ENCODE measurements around the gene YTHDF2. TPM values are rescaled to one million over a fixed set of nuclear protein-coding genes. Genes with fewer than 3 reads are reported as not detected.

Gene YTHDF2
- total and polyA plus RNA-seq, 2 of the 13 experiments (the other 11 are each of a cell fraction or from before 2014, with no cell fraction given), result 48.4 to 59.6 TPM

DNA sequence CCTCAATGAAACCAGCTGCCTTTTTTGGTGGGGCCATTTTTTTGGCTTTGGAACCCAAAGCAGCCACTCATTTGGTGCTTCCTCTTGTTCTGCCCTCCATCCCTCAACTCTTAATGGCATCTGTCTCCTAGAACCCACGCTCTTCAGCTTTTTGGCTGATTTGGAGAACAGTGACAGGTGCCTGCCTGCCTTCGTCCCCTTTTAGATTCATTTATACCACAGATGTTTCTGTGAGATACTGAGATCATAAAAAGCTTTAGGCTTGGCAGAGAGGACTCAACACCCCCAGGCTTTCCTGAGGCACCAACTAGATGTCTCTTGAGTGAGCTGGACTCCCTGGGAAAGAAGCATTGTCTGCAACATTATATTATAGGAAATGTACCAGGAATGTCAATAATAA, 20.4 kb upstream of the YTHDF2 start:
- H3K27me3 ChIP-seq (ENCODE audit: control insufficient read depth in 1 of 2, insufficient read depth in 2 of 2, low read length in 2 of 2), result no peaks in the 10 kb centered on the region; a peak in 1 of 5 replicates
- H3K27ac ChIP-seq (ENCODE audit: extremely low read length, insufficient read depth, low read length), result no peak overlapping the region
- intact Hi-C loops (cut with micrococcal nuclease; ENCODE audit: unreplicated experiment), result no loop called here
- no peaks in the 10 kb centered on the region for H3K79me2 ChIP-seq (ENCODE audit: insufficient read depth, low read length)
- peaks cover 11 to 15% of the 10 kb centered on the region in 2 experiments for H3K36me3 ChIP-seq (replicated peaks in 1 of 2; ENCODE audit: control insufficient read depth in 1 of 2, insufficient read depth in 2 of 2, low read length in 2 of 2)
- no peak for TF ChIP-seq CEBPG (CRISPR knock-in tag; IDR thresholded peaks at IDR 0.05)
- TF ChIP-seq, protein P1, sequence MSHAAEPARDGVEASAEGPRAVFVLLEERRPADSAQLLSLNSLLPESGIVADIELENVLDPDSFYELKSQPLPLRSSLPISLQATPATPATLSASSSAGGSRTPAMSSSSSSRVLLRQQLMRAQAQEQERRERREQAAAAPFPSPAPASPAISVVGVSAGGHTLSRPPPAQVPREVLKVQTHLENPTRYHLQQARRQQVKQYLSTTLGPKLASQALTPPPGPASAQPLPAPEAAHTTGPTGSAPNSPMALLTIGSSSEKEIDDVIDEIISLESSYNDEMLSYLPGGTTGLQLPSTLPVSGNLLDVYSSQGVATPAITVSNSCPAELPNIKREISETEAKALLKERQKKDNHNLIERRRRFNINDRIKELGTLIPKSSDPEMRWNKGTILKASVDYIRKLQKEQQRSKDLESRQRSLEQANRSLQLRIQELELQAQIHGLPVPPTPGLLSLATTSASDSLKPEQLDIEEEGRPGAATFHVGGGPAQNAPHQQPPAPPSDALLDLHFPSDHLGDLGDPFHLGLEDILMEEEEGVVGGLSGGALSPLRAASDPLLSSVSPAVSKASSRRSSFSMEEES (CRISPR knock-in tag; IDR thresholded peaks at IDR 0.05), result no peak
- TF ChIP-seq, protein P2, sequence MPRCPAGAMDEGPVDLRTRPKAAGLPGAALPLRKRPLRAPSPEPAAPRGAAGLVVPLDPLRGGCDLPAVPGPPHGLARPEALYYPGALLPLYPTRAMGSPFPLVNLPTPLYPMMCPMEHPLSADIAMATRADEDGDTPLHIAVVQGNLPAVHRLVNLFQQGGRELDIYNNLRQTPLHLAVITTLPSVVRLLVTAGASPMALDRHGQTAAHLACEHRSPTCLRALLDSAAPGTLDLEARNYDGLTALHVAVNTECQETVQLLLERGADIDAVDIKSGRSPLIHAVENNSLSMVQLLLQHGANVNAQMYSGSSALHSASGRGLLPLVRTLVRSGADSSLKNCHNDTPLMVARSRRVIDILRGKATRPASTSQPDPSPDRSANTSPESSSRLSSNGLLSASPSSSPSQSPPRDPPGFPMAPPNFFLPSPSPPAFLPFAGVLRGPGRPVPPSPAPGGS (CRISPR knock-in tag; IDR thresholded peaks at IDR 0.05), result no peak
- no peak for TF ChIP-seq ZNF253 (CRISPR knock-in tag; IDR thresholded peaks at IDR 0.05; ENCODE audit: borderline replicate concordance)
- TF ChIP-seq ELF1 (CRISPR knock-in tag; IDR thresholded peaks at IDR 0.05), result no peak
- no peak for TF ChIP-seq ZFYVE20 (CRISPR knock-in tag; IDR thresholded peaks at IDR 0.05; ENCODE audit: borderline replicate concordance, low read depth)
- TF ChIP-seq IKZF1 (IDR thresholded peaks at IDR 0.05), result no peak
- no peak for TF ChIP-seq MED8 (CRISPR knock-in tag; IDR thresholded peaks at IDR 0.05; ENCODE audit: insufficient replicate concordance)
- no peak for TF ChIP-seq GATAD1 (CRISPR knock-in tag; IDR thresholded peaks at IDR 0.05)
- TF ChIP-seq, protein P3, sequence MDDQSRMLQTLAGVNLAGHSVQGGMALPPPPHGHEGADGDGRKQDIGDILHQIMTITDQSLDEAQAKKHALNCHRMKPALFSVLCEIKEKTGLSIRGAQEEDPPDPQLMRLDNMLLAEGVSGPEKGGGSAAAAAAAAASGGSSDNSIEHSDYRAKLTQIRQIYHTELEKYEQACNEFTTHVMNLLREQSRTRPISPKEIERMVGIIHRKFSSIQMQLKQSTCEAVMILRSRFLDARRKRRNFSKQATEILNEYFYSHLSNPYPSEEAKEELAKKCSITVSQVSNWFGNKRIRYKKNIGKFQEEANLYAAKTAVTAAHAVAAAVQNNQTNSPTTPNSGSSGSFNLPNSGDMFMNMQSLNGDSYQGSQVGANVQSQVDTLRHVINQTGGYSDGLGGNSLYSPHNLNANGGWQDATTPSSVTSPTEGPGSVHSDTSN (CRISPR knock-in tag; IDR thresholded peaks at IDR 0.05; ENCODE audit: borderline replicate concordance), result no peak
- no peak for TF ChIP-seq ZNF232 (CRISPR knock-in tag; IDR thresholded peaks at IDR 0.05; ENCODE audit: borderline replicate concordance)
- TF ChIP-seq ZNF674 (CRISPR knock-in tag; IDR thresholded peaks at IDR 0.05; ENCODE audit: low read depth), result no peak
- TF ChIP-seq CC2D1A (CRISPR knock-in tag; IDR thresholded peaks at IDR 0.05), result no peak
- TF ChIP-seq SATB2 (CRISPR knock-in tag; IDR thresholded peaks at IDR 0.05), result no peak
- TF ChIP-seq KLF13 (CRISPR knock-in tag; IDR thresholded peaks at IDR 0.05), result no peak
- no peak for TF ChIP-seq FOXC1 (CRISPR knock-in tag; IDR thresholded peaks at IDR 0.05; ENCODE audit: borderline replicate concordance)
- TF ChIP-seq AGO2 (optimal IDR thresholded peaks at IDR 0.05; ENCODE audit: low read depth, low read length), result no peak
- TF ChIP-seq RFXAP (CRISPR knock-in tag; IDR thresholded peaks at IDR 0.05; ENCODE audit: borderline replicate concordance), result no peak
- no peak for TF ChIP-seq ZNF3 (CRISPR knock-in tag; IDR thresholded peaks at IDR 0.05)
- no peak for TF ChIP-seq YEATS2 (CRISPR knock-in tag; IDR thresholded peaks at IDR 0.05; ENCODE audit: borderline replicate concordance)
- no TSS peak for BruUV-seq (replicated peaks)
- ATAC-seq (no peak), DNase-seq (ENCODE audit: low spot score) (no peak), FAIRE-seq (no peak)
- H3K9ac ChIP-seq (ENCODE audit: insufficient read depth, low read depth, low read length), result no peak overlapping the region
- no peaks in the 10 kb centered on the region for H4K20me1 ChIP-seq (ENCODE audit: insufficient read depth, low read length)
- in situ Hi-C loops (cut with HindIII; ENCODE audit: extremely low pct_ligation_motif_present, low pct_unique_long_range_greater_than_20kb), result no loop called here
- ChIA-PET CTCF (ENCODE audit: low intra/inter-chr PET ratio, low total read pairs) (no interaction called here), POLR2A (no interaction called here)
- H3K4me3 ChIP-seq (replicated peaks in 1 of 3; ENCODE audit: insufficient read depth in 1 of 3, low read depth in 2 of 3, low read length in 3 of 3), result no peak overlapping the region
- no peaks in the 10 kb centered on the region for H3K9me3 ChIP-seq (ENCODE audit: low read length)
- no peak overlapping the region for H2AFZ ChIP-seq (ENCODE audit: low read length)
- peaks cover 7% of the 10 kb centered on the region; the same call in 1 of the 2 replicates for H3K4me1 ChIP-seq (ENCODE audit: insufficient read depth, low read length)
- 98% methylated on average over 2 of the region's 2 CpGs for WGBS (ENCODE audit: low lambda C conversion rate)
- no peak overlapping the region for H3K4me2 ChIP-seq (ENCODE audit: low read depth, low read length)

All from HepG2 (cell line).